ENCODE data around the gene TUBB3.
"Not testable (repeated sequence)": the region's sequence is repeated elsewhere in the genome, so short reads cannot be mapped to it uniquely, and the experiment has no call there.

The TUBB3 gene

DNA sequence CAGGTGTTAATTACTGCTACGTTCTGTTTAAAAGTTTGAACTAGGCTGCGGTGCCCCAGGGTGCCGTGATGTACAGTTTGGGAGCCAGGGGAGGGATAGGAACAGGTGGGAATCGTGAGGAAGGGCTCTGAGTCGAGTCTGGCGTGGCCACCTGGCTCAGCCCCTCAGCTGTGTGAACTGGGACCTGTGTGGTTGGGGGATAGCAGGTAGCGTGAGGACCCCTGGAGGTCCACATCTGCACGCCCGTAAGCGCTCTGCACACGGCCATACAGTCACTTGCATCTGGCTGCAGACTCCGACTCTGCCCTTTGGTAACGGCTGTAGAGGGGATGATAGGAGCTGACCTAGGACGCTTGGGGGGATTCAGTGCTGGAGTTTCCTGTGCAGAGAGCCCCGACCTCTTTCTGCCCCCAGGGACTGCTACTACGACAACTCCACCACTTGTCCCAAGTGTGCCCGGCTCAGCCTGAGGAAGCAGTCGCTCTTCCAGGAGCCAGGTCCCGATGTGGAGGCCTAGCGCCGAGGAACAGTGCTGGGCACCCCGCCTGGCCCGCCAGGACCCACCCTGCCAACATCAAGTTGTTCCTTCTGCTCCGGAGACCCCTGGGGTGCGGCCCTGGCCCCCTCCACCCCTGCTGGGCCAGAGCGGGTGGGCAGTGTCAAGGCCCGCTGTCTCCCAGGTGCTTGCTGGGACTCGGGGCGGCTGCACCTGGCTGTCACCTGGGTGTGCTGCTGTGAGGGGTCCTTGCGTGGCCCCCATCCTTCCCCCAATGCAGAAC, 42.5 kb downstream of the TUBB3 start:
- no peak for DNase-seq

DNA sequence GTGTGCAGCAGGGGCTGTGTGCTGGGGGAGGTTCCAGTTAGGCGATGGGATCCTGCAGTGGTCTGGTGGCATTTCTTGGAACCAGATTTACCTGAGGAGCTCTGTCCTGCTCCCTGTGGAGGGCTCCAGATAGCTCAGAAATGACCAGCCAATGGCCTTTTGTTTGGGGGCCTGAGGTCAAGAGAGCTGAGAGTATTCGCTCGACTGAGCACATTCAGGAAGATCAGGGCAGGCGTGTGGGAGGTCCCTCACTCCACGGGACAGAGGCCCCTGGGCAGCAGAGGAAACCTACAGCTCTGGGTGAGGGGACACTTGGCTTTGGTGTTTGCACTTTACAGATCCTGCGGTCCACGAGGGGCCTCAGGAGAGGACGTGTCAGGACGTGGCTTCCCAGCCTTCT, 43.6 kb downstream of the TUBB3 start:
- no peak for DNase-seq

DNA sequence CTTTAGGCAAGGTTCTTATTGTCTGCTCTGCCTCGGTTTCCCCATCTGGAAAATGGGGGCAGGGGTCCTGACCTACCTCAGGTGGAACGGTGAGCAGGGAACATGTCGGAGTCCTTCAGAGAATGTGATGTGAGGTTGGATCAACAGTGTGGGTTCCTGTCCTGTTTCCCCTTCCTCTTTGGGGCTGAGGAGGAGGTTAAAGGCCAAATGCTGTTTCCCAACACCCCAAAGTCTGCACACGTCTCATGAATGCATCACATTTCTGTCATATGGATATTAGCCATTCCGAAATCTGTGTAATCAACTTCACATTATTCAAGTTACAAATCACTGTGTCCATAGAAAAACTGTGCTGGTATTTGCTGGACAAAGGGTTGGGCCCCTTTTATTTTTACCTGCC, 44.3 kb downstream of the TUBB3 start:
- not testable (repeated sequence) for DNase-seq

DNA sequence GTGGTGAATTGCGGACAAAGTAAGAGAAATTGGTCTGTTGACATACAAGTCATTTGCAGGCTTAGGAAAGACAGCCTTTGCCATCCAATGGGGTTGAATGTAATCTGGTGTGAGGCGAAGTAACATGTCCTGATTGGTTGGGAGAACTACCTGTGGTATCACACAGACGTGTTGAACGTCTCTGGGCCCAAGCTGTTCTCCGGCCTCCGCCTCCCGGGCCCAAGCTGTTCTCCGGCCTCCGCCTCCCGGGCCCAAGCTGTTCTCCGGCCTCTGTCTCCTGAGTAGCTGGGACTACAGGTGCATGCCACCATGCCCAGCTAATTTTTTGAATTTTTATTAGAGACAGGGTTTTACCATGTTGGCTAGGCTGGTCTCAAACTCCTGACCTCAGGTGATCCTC, 44.9 kb downstream of the TUBB3 start:
- DNase-seq = not testable (repeated sequence)

DNA sequence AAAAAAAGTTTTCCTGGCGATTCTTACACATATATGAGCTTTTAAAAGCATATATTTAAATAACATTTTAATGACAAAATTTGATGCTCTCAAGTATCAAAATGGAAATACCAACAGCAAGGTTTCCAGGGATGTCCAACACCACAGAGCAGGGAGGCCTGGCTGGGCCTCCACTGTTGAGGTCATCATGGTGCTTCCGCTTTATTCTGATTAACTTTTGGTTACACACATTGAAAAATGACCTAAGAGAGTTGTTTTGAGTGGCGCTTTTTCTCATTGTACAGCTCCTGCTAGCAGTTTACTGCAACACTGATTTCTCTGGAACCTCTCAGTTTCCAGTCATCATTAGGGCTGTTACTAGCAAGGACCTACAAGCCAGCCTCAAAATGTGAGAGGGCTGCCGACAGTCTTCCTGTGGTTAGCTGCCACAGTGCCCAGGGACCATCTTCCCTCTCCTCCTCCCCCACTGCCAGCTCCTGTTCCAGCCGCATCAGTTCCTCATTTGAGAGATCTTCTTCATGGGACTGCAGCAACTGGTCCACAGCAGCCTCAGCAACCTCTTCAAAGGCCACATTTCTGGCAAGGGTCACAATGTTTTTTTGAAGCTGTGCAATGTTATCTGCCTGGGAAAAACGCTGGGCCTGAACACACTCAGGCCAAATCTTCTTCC, 46.7 kb downstream of the TUBB3 start:
- peak in 9 of 51 donors; percentile 5 to 23 (median 12) for DNase-seq

DNA sequence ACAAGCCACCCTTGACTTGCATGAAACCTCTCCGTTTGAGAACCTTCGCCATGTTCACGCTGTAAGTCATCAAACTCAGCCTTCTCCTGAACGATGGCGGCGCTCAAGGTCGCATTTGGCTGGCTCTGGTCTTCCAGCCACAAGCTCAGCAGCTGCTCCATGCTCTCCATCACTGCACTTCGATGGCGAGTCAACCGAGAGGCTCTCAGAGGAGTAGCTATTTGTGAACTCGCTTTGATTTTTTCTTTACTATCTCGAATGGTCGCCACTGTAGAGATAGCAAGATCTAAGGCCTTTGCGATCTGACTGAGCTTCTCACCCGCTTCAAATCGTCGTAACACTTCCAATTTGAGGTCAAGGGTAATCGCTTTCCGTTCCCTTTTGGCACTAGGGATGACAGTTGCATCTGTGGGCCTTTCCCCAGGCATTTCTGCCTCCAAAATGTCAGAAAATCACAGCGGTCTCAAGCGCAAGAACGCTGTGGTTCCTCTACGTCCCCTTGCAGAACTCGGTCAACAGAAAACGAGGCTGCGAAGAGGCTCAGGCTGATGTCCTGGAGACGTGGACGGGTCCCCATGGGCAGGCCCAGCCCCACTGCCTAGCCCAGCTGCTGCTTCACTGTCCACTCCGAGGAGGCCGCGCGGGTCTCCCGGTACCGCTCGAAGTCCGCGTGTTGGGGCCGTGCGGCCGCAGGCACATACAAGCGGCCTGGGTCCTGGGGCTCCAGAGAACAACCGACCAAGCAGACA, 48.5 kb downstream of the TUBB3 start:
- peak in 5 of 51 donors; percentile 43 to 56 (median 52) for DNase-seq

DNA sequence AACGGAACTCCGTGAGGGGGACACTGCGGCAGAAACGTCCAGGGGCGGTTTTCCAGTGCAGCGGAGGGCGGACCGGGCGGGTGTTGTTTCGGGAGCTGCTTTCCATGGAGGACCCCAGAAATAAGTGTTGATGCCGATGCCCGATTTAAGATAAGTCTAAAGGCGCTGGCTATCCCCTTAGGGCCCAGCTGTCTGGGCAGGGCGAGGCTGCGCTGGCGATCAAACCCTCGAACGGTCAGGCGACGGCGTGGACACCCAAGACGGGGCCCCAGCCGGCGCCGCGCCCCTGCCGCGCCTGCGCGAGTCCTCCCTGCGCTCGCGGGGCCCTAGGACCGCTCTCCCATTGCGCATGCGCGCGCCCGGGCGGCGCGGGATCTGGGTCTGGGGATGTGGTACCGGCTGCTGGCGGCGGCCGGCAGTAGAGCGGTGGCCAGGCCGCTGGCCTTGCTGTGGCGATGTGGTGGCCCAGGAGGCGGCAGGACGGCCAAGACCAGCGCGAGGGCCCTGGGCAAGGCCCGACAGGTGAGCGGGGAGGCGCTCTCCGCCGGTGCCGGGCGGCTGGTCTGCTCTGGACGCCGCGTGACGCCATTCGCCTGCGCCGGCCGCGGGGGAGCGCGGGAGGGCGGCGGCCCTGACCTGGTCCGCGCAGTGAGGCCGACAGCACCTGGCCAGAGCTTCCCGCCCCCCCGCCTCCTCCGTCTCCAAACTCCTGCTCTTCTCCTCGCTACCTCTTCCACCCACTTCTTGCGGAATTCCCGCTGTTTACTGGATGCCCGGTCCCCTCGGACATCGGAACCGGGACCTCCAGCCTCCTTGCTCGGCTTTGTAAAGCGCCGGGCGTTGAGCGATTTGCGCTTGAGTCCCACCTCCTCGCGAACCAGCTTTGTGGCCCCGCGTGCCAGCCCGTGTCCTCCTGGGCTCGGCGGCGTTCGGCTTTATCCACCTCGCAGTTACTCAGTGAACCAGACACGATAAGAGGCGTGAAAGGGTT, 49.4 kb downstream of the TUBB3 start:
- peak; percentile 62 to 98 (median 85) for DNase-seq

DNA sequence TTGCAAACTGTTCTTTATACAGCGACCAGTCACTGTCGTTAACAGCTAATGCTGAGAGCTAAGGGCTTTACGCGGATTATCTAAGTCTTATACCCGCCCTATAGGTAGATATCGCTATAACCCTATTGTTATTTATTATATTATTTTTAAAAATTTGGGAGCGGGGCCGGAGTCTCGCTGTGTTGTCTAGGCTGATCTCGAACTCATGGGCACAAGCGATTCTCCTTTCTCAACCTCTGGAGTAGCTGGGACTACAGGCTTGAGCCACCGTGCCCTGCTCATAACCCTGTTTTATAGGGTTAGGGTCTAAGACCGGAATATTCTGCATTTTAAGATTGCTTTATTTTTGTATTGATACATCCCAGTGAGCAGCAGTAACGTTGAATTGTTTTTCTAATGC, 50.1 kb downstream of the TUBB3 start:
- DNase-seq = no peak

DNA sequence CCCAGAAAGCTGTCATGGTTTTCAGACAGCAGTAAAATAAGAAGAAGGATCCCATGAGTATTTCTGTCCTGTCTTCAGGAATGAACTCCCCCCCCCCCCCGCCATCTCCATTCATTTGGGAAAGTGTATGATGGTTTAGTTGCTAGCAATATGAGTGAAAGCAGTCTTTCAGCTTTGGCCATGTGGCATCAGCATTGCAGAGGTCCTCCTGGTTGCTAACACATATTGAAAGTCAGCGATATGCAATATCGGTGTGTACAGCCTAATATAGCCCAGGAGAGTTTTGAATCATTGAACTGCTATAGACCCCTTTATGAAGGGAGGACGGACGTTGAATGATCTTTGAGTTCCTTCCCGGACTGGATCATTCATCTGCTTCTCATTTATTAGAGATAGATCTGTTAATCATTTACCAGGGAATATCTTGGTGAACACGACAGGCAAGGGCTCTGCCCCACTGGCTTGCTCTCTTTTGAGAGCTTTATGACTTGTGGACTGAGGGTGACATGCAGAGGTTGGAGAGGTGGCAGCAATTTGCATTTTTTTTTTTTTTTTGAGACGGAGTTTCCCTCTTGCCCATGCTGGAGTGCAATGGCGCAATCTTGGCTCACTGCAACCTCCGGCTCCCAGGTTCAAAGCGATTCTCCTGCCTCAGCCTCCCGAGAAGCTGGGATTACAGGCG, 50.7 kb downstream of the TUBB3 start:
- no peak for DNase-seq

DNA sequence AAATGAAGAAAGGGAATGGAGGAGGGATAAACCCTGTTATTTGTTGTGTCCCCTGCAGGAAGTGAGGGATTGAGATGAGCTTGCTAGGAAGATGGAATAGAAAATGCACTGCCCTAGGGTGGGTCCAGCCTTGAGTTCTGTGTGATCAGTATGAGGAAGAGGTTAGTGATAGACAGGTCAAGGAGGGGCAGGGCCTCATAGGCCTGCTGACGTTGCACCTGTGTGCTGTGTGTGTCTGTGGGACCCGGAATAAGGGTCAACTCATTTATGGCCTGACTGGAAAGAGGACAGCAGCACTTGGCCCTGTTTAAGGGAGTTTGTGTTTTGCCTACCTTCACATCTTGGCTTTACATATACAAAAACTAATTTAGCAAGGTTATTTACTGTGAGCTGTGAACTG, 51.7 kb downstream of the TUBB3 start:
- no peak for DNase-seq

DNA sequence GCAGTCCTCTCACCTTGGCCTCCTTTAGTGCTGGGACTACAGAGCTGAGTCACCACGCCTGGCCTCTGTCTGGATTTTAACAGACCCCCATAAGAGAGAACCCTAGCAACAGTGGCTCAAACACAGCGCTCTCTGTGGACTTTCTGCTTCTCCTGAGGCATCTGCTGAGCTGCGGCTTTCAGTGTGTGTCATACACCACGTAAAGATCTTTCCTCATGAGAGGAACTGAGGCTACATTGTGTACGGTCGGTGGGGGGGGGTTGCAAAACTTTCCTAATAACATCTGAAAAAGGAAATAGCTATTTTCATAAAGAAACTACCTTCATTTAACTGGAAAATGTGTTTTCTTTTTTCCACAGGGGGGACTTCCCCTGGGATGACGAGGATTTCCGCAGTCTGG, 58.3 kb downstream of the TUBB3 start:
- no peak for DNase-seq

DNA sequence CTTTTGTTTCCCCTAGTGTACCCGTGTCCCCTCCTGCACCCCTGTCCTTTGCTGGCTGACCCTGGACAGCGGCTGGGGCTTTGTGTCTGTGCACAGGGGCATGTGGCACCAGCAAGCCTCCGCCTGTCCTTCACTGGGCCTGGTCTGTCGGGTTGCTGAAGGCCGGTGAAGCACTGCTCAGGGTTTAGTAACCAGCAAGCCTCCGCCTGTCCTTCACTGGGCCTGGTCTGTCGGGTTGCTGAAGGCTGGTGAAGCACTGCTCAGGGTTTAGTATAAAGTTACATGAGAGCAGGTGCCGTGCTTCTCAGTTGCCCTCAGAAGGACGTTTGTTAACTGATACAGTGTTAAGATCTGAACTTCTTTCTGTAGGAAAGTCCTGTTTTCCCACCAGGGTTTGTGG, 59.2 kb downstream of the TUBB3 start:
- no peak for DNase-seq

DNA sequence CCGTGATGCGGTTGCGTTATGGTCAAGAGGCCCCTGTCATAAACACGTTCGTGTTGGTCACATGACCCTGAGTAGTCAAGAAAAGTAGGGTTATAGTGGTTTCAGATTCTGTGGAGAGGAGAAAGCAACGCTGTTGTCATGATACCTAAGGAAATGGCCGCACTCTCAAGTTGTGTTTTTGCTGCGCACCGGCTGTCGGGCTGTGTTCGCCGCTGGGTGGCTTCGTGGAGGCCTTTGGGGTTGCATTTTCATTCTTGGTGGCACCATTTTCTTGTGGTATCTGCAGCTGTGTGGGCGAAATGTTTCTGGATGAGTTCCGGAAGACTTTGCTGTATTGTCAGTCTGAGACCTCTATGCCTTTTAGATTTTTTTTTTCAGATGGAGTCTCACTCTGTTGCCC, 60.4 kb downstream of the TUBB3 start:
- DNase-seq = no peak

DNA sequence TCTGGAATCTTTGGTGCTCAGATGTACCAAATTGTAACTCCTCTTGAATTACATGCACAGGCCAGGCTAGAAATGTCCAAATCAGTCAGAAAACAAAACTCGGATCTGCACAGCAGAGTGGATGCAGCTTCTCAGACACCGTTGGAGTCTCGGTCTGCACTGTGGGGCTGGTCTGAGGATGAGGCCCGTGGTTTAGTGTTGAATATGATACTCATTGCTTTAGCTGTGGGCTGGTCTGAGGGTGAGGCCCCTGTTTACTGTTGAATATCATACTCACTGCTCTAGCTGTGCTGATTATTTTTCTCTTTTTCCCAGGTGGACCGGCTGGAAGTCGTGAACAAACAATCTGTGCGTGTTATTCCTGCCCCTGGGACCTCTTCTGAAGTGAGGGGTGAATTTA, 61.1 kb downstream of the TUBB3 start:
- DNase-seq = no peak

DNA sequence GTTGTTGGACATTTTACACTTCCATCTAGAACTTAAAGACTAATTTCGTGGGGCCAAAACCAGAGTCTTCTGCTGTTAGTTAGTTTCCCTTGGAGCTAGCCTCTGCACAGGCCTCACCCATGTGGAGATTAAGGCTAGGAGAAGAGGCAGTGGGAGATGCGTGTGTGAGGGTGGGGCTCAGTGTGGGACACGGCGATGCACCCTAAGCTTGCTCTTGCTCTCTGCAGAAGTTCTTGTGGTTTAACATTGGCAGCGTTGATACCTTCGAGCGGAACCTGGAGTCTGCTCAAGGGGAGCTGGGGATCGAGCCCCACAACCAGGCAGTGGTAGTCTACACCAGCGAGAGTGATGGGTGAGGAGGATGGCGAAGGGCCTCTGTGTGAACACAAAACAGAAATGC, 62.1 kb downstream of the TUBB3 start:
- DNase-seq = no peak

Data from hypothalamus (tissue), 51 donors.